HCT116 (cell line): ENCODE data around the gene GJB1. TPM values are rescaled to one million over a fixed set of nuclear protein-coding genes. Genes with fewer than 3 reads are reported as not detected.

Experiments used
- ATAC-seq: fragments of 200-7000 bp; cut with Tn5 transposase; 2 replicates; pipeline ENCODE4 v1.9.1; 2020; ENCODE audit warnings: mild to moderate bottlenecking, moderate library complexity
- Bru-seq: library from RNA; stranded (reverse); fragments of 400-500 nt; gene quantifications from one replicate; lab custom pipeline; 2021; lab: Mats Ljungman, UMichigan
- BruChase-seq, 2 experiments: library from RNA; stranded (reverse); fragments of 400-500 nt; gene quantifications; one replicate each; lab custom pipeline; 2021; lab: Mats Ljungman, UMichigan
- BruUV-seq: library from RNA; stranded (reverse); fragments of 400-500 nt; replicated peaks from 2 replicates; lab custom pipeline; 2021; lab: Mats Ljungman, UMichigan
- CTCF ChIA-PET: fragments of 300-600 bp; sonication (Branson Sonifier 250); formaldehyde crosslinking; loops from one replicate; lab custom pipeline; 2021; ENCODE audit warnings: antibody characterized with exemption; lab: Charles Lee
- POLR2A ChIA-PET: fragments of 300-600, 350-600 bp; sonication (Branson Sonifier 250); formaldehyde crosslinking; loops from one replicate; lab custom pipeline; 2021; ENCODE audit warnings: antibody characterized with exemption; lab: Charles Lee
- RAD21 ChIA-PET, 2 experiments: fragments of 300-600 bp; sonication (Branson Sonifier 250); formaldehyde crosslinking; loops; one replicate each; lab custom pipeline; 2023; ENCODE audit warnings: low total read pairs in 2 of 2; ENCODE audit not compliant: uncharacterized antibody in 2 of 2, unreplicated experiment in 2 of 2, low non-redundant PET in 1 of 2; lab: Charles Lee
- DNase-seq: peaks from one replicate; pipeline ENCODE4 v3.0.0-alpha.2; 2010; ENCODE audit warnings: low read depth, low spot score
- H2AFZ ChIP-seq: fragments of 200-600 bp; shearing (Covaris generic), sonication (generic); 2 replicates; pipeline ENCODE4 v1.6.1; 2017; ENCODE audit warnings: low read depth, mixed run types, mixed read lengths, antibody characterized with exemption, low read length; ENCODE audit not compliant: poor library complexity, severe bottlenecking
- H3K27ac ChIP-seq: 2 replicates; pipeline ENCODE4 v1.5.1; 2012; ENCODE audit warnings: low read depth, low read length
- H3K27me3 ChIP-seq: fragments of 200-600 bp; sonication (generic); 2 replicates; pipeline ENCODE4 v1.6.1; 2016; ENCODE audit warnings: mixed run types, low read length, mixed read lengths; ENCODE audit not compliant: insufficient read depth
- H3K36me3 ChIP-seq, 2 experiments: fragments of 200-500 bp in 1 of 2; fragments of 200-600 bp in 1 of 2; sonication (Bioruptor generic) in 1 of 2; sonication (generic) in 1 of 2; 2 replicates each; pipeline versions ENCODE4 v1.5.1 to v1.6.1; 2014 to 2016; ENCODE audit warnings: low read length in 2 of 2, inconsistent platforms in 1 of 2, mixed read lengths in 1 of 2, mixed run types in 1 of 2; ENCODE audit not compliant: insufficient read depth in 2 of 2, control insufficient read depth in 1 of 2
- H3K4me1 ChIP-seq, 2 experiments: fragments of 200-600 bp in 1 of 2; sonication (generic) in 1 of 2; 2 replicates each; pipeline versions ENCODE4 v1.5.1 to v1.6.1; 2012 to 2017; ENCODE audit warnings: low read length in 2 of 2, inconsistent platforms in 1 of 2, mild to moderate bottlenecking in 1 of 2, mixed read lengths in 1 of 2, mixed run types in 1 of 2, moderate library complexity in 1 of 2; ENCODE audit not compliant: insufficient read depth in 2 of 2, control insufficient read depth in 1 of 2
- H3K4me2 ChIP-seq: fragments of 200-600 bp; sonication (generic); 2 replicates; pipeline ENCODE4 v1.6.1; 2017; ENCODE audit warnings: mixed run types, low read length, mixed read lengths
- H3K4me3 ChIP-seq, 2 experiments: fragments of 200-600 bp in 1 of 2; sonication (generic) in 1 of 2; replicated peaks in 1 of 2; 2 replicates each; pipeline ENCODE4 v1.5.1; 2011 to 2016; ENCODE audit warnings: low read length in 2 of 2, control low read depth in 1 of 2, low read depth in 1 of 2, mild to moderate bottlenecking in 1 of 2, mixed read lengths in 1 of 2, mixed run types in 1 of 2
- H3K79me2 ChIP-seq: fragments of 200-600 bp; sonication (generic); 2 replicates; pipeline ENCODE4 v1.6.1; 2017; ENCODE audit warnings: mild to moderate bottlenecking, mixed run types, low read length, moderate library complexity, mixed read lengths; ENCODE audit not compliant: insufficient read depth
- H3K9ac ChIP-seq: fragments of 200-600 bp; sonication (generic); 2 replicates; pipeline ENCODE4 v1.6.1; 2016; ENCODE audit warnings: low read length, mixed read lengths
- H3K9me2 ChIP-seq: fragments of 200-600 bp; sonication (generic), shearing (Covaris generic); 2 replicates; pipeline ENCODE4 v1.6.1; 2017; ENCODE audit warnings: mixed run types, mild to moderate bottlenecking, moderate library complexity; ENCODE audit not compliant: insufficient read depth
- H3K9me3 ChIP-seq, 2 experiments: fragments of 200-500 bp in 1 of 2; fragments of 200-600 bp in 1 of 2; sonication (Bioruptor generic) in 1 of 2; sonication (generic) in 1 of 2; 2 replicates each; pipeline ENCODE4 v1.6.1; 2014 to 2017; ENCODE audit warnings: low read length in 2 of 2, mixed read lengths in 2 of 2, inconsistent platforms in 1 of 2, low read depth in 1 of 2, mild to moderate bottlenecking in 1 of 2, mixed run types in 1 of 2, moderate library complexity in 1 of 2; ENCODE audit not compliant: control insufficient read depth in 1 of 2, insufficient read depth in 1 of 2
- H4K20me1 ChIP-seq: fragments of 200-600 bp; sonication (generic), shearing (Covaris generic); 2 replicates; pipeline ENCODE4 v1.6.1; 2017; ENCODE audit warnings: mixed run types, mild to moderate bottlenecking, moderate library complexity; ENCODE audit not compliant: insufficient read depth
- ATF3 ChIP-seq: IDR thresholded peaks from 2 replicates; pipeline ENCODE4 v1.6.1; 2012
- CTCF ChIP-seq, 3 experiments: fragments of 200-600 bp in 1 of 3; sonication (generic) in 1 of 3; IDR thresholded peaks in 2 of 3; conservative IDR thresholded peaks in 1 of 3; 2 replicates each; pipeline ENCODE4 v1.5.1; 2012 to 2017; ENCODE audit warnings: low read depth in 2 of 3, low read length in 2 of 3, antibody characterized with exemption in 1 of 3, borderline replicate concordance in 1 of 3, control low read depth in 1 of 3, mild to moderate bottlenecking in 1 of 3, mixed read lengths in 1 of 3, mixed run types in 1 of 3, moderate library complexity in 1 of 3; ENCODE audit not compliant: insufficient read depth in 1 of 3
- EGR1 ChIP-seq: IDR thresholded peaks from 2 replicates; pipeline ENCODE4 v1.6.1; 2012; ENCODE audit warnings: low read depth
- JUND ChIP-seq: IDR thresholded peaks from 2 replicates; pipeline ENCODE4 v1.6.1; 2012
- POLR2AphosphoS5 ChIP-seq: IDR thresholded peaks from 2 replicates; pipeline ENCODE4 v1.6.1; 2011; ENCODE audit warnings: mild to moderate bottlenecking, low read depth, low read length, moderate library complexity
- ZBTB33 ChIP-seq: IDR thresholded peaks from 2 replicates; pipeline ENCODE4 v1.6.1; 2011; ENCODE audit warnings: mild to moderate bottlenecking, low read length, moderate library complexity; ENCODE audit not compliant: insufficient replicate concordance; ENCODE audit errors: extremely low read depth
- intact Hi-C: fragments of 100-400 bp; cut with micrococcal nuclease; formaldehyde crosslinking; loops from 2 replicates; pipeline ENCODE4 v1.10.0; 2022
- long read RNA-seq: library from polyadenylated mRNA; unstranded; transcript quantifications from one replicate; pipeline ENCODE4 v2.0.0, GENCODE V29; 2021; ENCODE audit not compliant: unreplicated experiment
- polyA plus RNA-seq: library from polyadenylated mRNA; unstranded; fragments of >200 nt; gene quantifications from 2 replicates; pipeline ENCODE4 v1.2.1, GENCODE V29; 2012; ENCODE audit warnings: missing spikeins
- total RNA-seq: library from RNA; stranded (reverse); gene quantifications from one replicate; pipeline ENCODE4 v1.2.1, GENCODE V29; 2021; ENCODE audit not compliant: unreplicated experiment

GJB1 gene
- total RNA-seq (not detected), Bru-seq, nascent RNA (not detected), BruChase-seq, experiment 1, labeled RNA remaining after a 6-hour chase (not detected), BruChase-seq, experiment 2, labeled RNA remaining after a 2-hour chase (not detected)
- polyA plus RNA-seq, result not detected in 2 replicates
- long read RNA-seq, result 0 reads

GRCh38 chrX:71222929-71223328, at the start of gene GJB1:
GJB1 (plus strand) TSS chrX:71223224; CDS start chrX:71223708, 484 bp downstream.
- Histone ChIP-seq H3K9me3 (no peaks in the 10 kb centered on the region), H3K36me3 (no peaks in the 10 kb centered on the region), H3K9ac (no peak within 1 kb of the TSS), H3K27ac (no peak within 1 kb of the TSS), H3K9me2 (no peaks in the 10 kb centered on the region), H4K20me1 (no peaks in the 10 kb centered on the region), H3K4me2 (no peak within 1 kb of the TSS), H3K4me3 (no peak within 1 kb of the TSS), H3K27me3 (no peaks in the 10 kb centered on the region), H2AFZ (no peak within 1 kb of the TSS), H3K79me2 (no peaks in the 10 kb centered on the region), H3K4me1 (no peaks in the 10 kb centered on the region)
- no peak for ATAC-seq
- ChIA-PET RAD21 (no interaction called here), CTCF (no interaction called here), POLR2A (no interaction called here)
- TF ChIP-seq ZBTB33 (no peak), POLR2AphosphoS5 (no peak), ATF3 (no peak), EGR1 (no peak), JUND (no peak), CTCF (IDR thresholded peaks at IDR 0.05 in 2 of 3, conservative IDR thresholded peaks at IDR 0.05 in 1 of 3; ENCODE audit: borderline replicate concordance in 1 of 3, insufficient read depth in 1 of 3, low read depth in 2 of 3, low read length in 2 of 3) (no peak)
- DNase-seq, result no peak
- no TSS peak for BruUV-seq
- intact Hi-C loops, result no loop called here
